ENCODE results near the gene ABCC8. TPM values are rescaled to one million over a fixed set of nuclear protein-coding genes. Genes with fewer than 3 reads are reported as not detected.

Gene ABCC8
- total RNA-seq, 1 experiment from 2014 or later = 2.4 TPM

- H3K27me3 ChIP-seq (ENCODE audit: insufficient read depth, low read length) = peaks cover 33% of the 10 kb centered on the region; the same call in 1 of the 2 replicates
Measured at GRCh38 chr11:17478070-17478469, 1.4 kb upstream of the ABCC8 start.

More at GRCh38 chr11:17478070-17478469, 1.4 kb upstream of the ABCC8 start:
- DNase-seq = no peak
- H3K4me2 ChIP-seq (ENCODE audit: insufficient read depth, insufficient read length, low read length) = no peak overlapping the region
- no peak overlapping the region for H3K9ac ChIP-seq (ENCODE audit: extremely low read depth, insufficient read length, low read length)
- H3K79me2 ChIP-seq (ENCODE audit: insufficient read depth, low read length) = no peaks in the 10 kb centered on the region
- H3K27me3 Mint-ChIP-seq (ENCODE audit: low read depth) = peaks cover 71% of the 10 kb centered on the region
- WGBS (ENCODE audit: extremely low coverage, insufficient read length, low lambda C conversion rate) = no CpG with 5 or more reads among the region's 6 CpGs
- H2BK20ac ChIP-seq (ENCODE audit: low read depth, low read length, poor library complexity, severe bottlenecking) = no peak overlapping the region
- H3K27ac Mint-ChIP-seq = no peak overlapping the region
- no peak overlapping the region for H3K27ac ChIP-seq (ENCODE audit: insufficient read length, low read depth, low read length)
- H2BK5ac ChIP-seq (ENCODE audit: insufficient read length, low read length) = no peak overlapping the region
- H4K91ac ChIP-seq (ENCODE audit: insufficient read length, low read depth, low read length) = no peak overlapping the region
- H3K36me3 Mint-ChIP-seq (ENCODE audit: insufficient read depth in 1 of 3, low read depth in 3 of 3) = no peaks in the 10 kb centered on the region; a peak in 1 of 7 replicates
- H4K5ac ChIP-seq (ENCODE audit: insufficient read length, low read depth, low read length) = no peak overlapping the region
- H2BK12ac ChIP-seq (ENCODE audit: insufficient read length, low read depth, low read length) = no peak overlapping the region
- H3T11ph ChIP-seq (ENCODE audit: low read length) = no peak overlapping the region
- no peak for TF ChIP-seq CTCF (conservative IDR thresholded peaks at IDR 0.05)
- no peak overlapping the region for H3K56ac ChIP-seq (ENCODE audit: insufficient read length, low read depth, low read length)
- H4K8ac ChIP-seq (replicated peaks; ENCODE audit: insufficient read length, low read depth, low read length) = no peak overlapping the region
- H3K4me3 Mint-ChIP-seq = no peak overlapping the region
- H3K23me2 ChIP-seq (ENCODE audit: insufficient read length, low read depth, low read length, poor library complexity, severe bottlenecking) = peaks cover 11% of the 10 kb centered on the region
- H2AFZ ChIP-seq (ENCODE audit: low read length) = no peak overlapping the region
- H3K4ac ChIP-seq (ENCODE audit: low read depth, low read length) = no peak overlapping the region
- no peak overlapping the region for H3K18ac ChIP-seq (ENCODE audit: insufficient read length, low read depth, low read length)
- no peak overlapping the region for H2BK15ac ChIP-seq (ENCODE audit: low read depth, low read length)
- H3K79me1 ChIP-seq (ENCODE audit: insufficient read depth, low read depth, low read length, poor library complexity, severe bottlenecking) = no peaks in the 10 kb centered on the region
- H3K23ac ChIP-seq (ENCODE audit: insufficient read length, low read depth, low read length) = no peak overlapping the region
- peaks cover 28 to 40% of the 10 kb centered on the region in 2 experiments for H3K4me1 Mint-ChIP-seq
- no peak overlapping the region for H2AK5ac ChIP-seq (ENCODE audit: insufficient read length, low read length)
- H2BK120ac ChIP-seq (ENCODE audit: low read depth, low read length, poor library complexity, severe bottlenecking) = no peak overlapping the region
- peaks cover 1% of the 10 kb centered on the region for H4K20me1 ChIP-seq (ENCODE audit: control insufficient read depth, insufficient read depth, insufficient read length)
- H3K4me1 ChIP-seq (ENCODE audit: insufficient read depth, low read length) = no peaks in the 10 kb centered on the region; the same call in 1 of the 2 replicates
- H3K14ac ChIP-seq (ENCODE audit: insufficient read depth, low read length) = no peak overlapping the region
- H3K9me3 ChIP-seq (ENCODE audit: control insufficient read depth, low read depth, low read length) = no peaks in the 10 kb centered on the region
- H3K9me3 Mint-ChIP-seq = no peaks in the 10 kb centered on the region

All from H9 (cell line).